Large intestine (tissue), 3 donors: ENCODE results near the gene MINDY4. TPM values are rescaled to one million over a fixed set of nuclear protein-coding genes. Genes with fewer than 3 reads are reported as not detected.

Source experiments
- DNase-seq, 2 donors: peaks; one replicate each; pipeline versions ENCODE4 v3.0.0 to v3.0.0-alpha.2; 2013
- H3K27ac ChIP-seq: one replicate; pipeline ENCODE4 v1.5.1; 2013; ENCODE audit warnings: low read length
- H3K27me3 ChIP-seq: 2 replicates; pipeline ENCODE4 v1.6.1; 2013; ENCODE audit warnings: low read length; ENCODE audit not compliant: control insufficient read depth, insufficient read depth
- H3K36me3 ChIP-seq: 2 replicates; pipeline ENCODE4 v1.6.1; 2013; ENCODE audit warnings: low read length; ENCODE audit not compliant: control insufficient read depth, insufficient read depth
- H3K4me1 ChIP-seq: one replicate; pipeline ENCODE4 v1.6.1; 2013; ENCODE audit warnings: low read length; ENCODE audit not compliant: control insufficient read depth, insufficient read depth
- H3K4me3 ChIP-seq: one replicate; pipeline ENCODE4 v1.5.1; 2013; ENCODE audit warnings: low read length
- H3K9me3 ChIP-seq: one replicate; pipeline ENCODE4 v1.6.1; 2013; ENCODE audit warnings: mild to moderate bottlenecking, low read depth, low read length, moderate library complexity; ENCODE audit not compliant: control insufficient read depth
- WGBS: methylation state at CpG from one replicate; pipeline ENCODE4 v1.1.5; 2013; ENCODE audit warnings: low lambda C conversion rate; ENCODE audit not compliant: insufficient coverage; 5-methylcytosine and 5-hydroxymethylcytosine counted together
- polyA plus RNA-seq: library from polyadenylated mRNA; unstranded; fragments of 120-200 nt; gene quantifications from one replicate; pipeline ENCODE4 v1.2.1, GENCODE V29; 2013

Gene MINDY4
- polyA plus RNA-seq, 1 donor = 12.3 TPM

DNA sequence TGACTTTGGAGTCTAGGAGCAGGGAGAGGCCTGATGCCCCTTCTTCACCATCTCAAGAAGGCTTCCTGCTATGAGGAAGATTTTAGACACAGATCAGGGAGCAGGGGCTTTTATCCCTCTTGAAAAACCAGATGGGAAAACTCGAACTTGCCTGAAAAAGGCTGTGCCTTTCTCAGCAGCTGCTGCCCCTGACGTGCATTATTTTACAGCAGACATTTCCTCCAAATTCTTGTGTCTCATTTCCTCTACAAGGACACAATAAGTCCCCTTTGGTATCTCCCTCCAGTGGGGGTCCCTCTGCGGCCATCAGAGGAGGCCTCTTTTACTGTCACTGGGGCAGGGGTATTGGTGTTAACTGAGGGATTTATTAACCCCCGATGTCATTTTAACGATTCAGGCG lies 102.4 kb downstream of the MINDY4 start:
- no CpG with 5 or more reads among the region's 6 CpGs for WGBS
- H3K4me3 ChIP-seq = no peak overlapping the region
- no peaks in the 10 kb centered on the region for H3K27me3 ChIP-seq
- no peak overlapping the region for H3K27ac ChIP-seq
- DNase-seq = no peak
- H3K4me1 ChIP-seq = no peaks in the 10 kb centered on the region
- H3K36me3 ChIP-seq = peaks cover 56% of the 10 kb centered on the region
- H3K9me3 ChIP-seq = peaks cover 6% of the 10 kb centered on the region

DNA sequence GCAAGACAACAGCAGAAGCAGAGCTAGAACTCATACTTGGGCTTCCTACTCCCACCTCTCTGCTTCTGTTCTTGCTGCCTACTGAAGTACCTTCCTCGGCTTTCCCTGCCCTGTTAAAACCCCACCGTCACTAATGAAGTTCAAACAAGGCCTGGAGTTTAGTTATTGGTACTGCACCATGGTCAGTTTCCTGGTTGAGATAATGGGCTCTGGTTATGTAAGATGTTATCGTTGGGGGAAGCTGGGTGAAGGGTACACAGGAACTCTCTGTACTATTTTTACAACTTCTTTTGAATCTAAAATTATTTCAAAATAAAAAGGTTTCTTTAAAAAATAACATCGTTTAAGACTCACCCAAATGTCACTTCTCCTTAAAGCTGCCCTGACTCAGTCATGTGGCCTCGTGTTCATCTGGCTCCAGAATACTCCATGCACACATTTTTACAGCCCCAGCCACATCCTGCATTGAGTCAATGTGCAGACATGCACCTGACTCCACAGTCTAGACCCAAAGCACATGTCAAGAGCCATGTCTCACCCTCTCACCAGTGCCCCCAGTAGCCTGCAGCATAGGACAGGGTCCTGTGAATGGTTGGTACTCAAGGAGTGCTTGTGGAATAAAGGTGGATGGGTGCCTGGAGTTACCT lies 103.6 kb downstream of the MINDY4 start:
- DNase-seq = no peak
- 83% methylated on average over 2 of the region's 5 CpGs for WGBS
- H3K4me3 ChIP-seq = no peak overlapping the region
- H3K36me3 ChIP-seq = peaks cover 50% of the 10 kb centered on the region
- H3K4me1 ChIP-seq = peaks cover 10% of the 10 kb centered on the region
- H3K27me3 ChIP-seq = no peaks in the 10 kb centered on the region
- H3K27ac ChIP-seq = no peak overlapping the region
- peaks cover 6% of the 10 kb centered on the region for H3K9me3 ChIP-seq

DNA sequence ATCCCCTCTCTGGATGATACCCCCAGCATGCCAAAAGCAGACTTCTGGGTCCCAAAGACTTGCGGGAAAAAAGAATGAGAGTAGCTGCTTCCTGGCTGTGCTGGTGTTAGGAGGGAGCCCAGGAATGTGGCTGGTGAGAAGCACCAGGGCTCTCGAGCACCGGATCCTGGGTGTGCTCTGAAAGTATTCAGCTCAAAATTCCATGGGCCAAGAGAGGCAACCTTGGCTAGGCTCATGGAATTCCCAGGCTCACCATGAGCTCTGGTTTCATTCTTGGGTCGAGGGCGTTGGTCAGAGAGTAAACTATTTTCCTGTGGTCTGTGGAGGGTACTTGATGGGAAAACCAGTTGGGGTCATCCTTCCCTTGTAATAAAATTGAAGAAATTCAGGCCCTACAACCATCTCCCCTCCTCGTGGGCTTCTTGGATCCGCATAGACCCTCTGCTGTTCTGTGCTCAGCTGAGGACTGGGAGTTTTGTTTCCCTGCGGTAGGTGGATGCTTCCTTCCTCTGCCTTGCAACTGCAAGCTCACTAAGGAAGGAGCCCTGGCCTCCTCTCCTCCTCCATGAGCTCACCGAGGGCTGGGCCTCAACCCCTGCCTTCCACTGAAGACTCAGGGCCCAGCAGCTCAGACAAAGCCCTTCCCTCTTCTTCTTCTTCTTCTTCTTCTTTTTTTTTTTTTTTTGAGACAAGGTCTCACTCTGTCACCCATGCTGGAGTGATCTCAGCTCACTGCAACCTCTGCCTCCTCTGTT lies 106.0 kb downstream of the MINDY4 start:
- H3K4me3 ChIP-seq = no peak overlapping the region
- WGBS = no CpG with 5 or more reads among the region's 9 CpGs
- no peak for DNase-seq
- H3K4me1 ChIP-seq = peaks cover 13% of the 10 kb centered on the region
- no peaks in the 10 kb centered on the region for H3K27me3 ChIP-seq
- H3K27ac ChIP-seq = no peak overlapping the region
- H3K9me3 ChIP-seq = peaks cover 6% of the 10 kb centered on the region
- peaks cover 45% of the 10 kb centered on the region for H3K36me3 ChIP-seq

DNA sequence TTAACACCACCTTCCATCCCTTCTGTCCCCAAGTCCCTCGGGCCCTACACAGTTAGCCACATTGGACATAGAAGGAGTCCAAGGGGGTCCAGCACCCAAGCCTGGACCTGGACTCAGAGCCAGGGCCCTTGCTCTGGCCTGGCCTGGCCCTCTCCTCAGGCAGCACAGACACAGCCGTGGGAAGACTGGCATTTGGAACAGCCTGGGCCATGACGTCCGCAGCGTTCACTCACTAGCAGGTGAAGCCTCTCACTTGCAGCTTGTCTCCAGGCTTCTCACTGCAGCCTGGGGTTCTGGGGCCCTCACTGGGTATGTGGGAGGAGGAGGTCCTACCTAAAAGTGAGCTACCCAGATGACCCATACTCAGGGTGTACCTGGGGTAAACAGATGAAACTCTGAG lies 106.8 kb downstream of the MINDY4 start:
- H3K4me1 ChIP-seq = peaks cover 13% of the 10 kb centered on the region
- H3K4me3 ChIP-seq = no peak overlapping the region
- peaks cover 38% of the 10 kb centered on the region for H3K36me3 ChIP-seq
- H3K27me3 ChIP-seq = no peaks in the 10 kb centered on the region
- H3K27ac ChIP-seq = no peak overlapping the region
- peaks cover 6% of the 10 kb centered on the region for H3K9me3 ChIP-seq
- no peak for DNase-seq
- WGBS = no CpG with 5 or more reads among the region's 5 CpGs

DNA sequence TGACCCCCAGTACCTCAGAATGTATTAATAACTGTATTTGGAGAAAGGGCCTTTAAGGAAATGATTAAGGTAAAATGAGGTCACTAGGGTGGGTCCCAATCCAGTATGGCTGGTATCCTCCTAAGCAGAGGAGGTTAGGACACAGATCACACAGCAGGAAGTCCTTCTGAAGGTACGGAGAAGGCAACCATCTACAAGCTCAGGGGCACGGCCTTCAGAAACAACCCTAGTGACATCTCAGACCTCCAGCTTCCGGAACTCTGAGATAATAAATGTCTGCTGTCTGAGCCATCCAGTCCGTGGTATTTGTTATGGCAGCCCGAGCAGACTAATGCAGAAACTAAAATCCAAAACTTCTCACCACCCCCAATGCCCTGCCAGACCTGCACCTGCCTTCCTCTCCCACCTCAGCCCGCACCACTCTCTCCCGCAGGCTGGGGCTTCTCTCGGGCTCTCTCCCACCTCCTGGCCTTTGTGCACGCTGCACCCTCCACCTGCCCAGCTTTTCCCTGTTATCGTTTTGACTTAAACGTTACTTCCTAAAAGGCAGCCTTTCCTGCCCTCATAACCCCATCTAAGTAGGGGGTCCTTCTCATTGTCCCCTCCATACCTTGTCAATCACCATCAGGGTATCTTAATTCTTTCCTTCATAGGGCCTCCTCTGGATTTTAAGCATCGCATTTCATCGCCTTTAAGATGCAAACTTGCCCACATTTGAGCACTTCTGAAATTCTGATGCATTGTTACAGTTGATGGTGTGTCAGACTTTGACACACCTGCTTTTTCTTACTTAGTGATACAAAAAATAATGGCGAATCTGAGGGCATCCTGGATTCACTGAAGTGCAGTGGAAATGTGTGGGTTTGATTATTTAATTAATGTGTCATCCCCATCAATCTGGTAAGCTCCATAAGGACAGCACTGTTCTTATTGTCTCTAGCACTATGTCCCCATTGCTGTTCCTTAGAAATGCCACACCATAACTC lies 108.2 kb downstream of the MINDY4 start:
- peak in 1 of 2 donors; percentile 26 for DNase-seq
- Histone ChIP-seq H3K36me3 (peaks cover 36% of the 10 kb centered on the region), H3K27me3 (no peaks in the 10 kb centered on the region), H3K4me3 (no peak overlapping the region), H3K4me1 (peaks cover 13% of the 10 kb centered on the region), H3K9me3 (peaks cover 2% of the 10 kb centered on the region), H3K27ac (no peak overlapping the region)
- no CpG with 5 or more reads among the region's 14 CpGs for WGBS

DNA sequence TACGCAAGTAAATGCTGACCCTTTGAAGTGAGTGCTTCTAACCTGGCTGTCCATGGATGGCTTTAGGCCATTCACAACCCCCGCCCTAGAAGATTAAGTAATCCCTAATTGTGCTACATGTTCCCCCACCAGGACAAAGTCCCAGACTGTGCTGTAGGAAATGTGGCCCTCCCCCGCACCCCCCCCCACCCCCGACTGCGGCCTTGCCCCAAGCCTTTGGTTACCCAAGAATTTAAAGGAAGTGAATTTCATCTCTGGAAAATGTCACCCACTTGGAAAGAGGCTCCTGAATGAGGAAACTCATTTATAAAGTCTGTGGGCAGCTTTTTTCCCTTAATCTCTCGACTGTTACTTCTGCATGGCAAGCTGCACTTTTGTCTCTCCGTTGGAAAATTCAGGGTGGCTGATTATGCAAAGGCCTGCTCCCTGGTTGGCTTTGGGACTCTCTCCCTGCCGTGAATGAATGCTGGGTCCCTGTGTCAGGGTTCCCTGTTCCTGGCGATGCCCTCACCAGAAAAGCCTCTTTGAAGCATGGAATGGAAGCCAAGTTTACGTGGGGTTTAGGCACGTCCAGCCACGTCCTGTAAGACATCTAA lies 109.0 kb downstream of the MINDY4 start:
- H3K27me3 ChIP-seq = no peaks in the 10 kb centered on the region
- H3K9me3 ChIP-seq = no peaks in the 10 kb centered on the region
- H3K4me3 ChIP-seq = no peak overlapping the region
- peaks cover 29% of the 10 kb centered on the region for H3K36me3 ChIP-seq
- peak in 1 of 2 donors; percentile 52 for DNase-seq
- peaks cover 13% of the 10 kb centered on the region for H3K4me1 ChIP-seq
- no CpG with 5 or more reads among the region's 12 CpGs for WGBS
- H3K27ac ChIP-seq = no peak overlapping the region

DNA sequence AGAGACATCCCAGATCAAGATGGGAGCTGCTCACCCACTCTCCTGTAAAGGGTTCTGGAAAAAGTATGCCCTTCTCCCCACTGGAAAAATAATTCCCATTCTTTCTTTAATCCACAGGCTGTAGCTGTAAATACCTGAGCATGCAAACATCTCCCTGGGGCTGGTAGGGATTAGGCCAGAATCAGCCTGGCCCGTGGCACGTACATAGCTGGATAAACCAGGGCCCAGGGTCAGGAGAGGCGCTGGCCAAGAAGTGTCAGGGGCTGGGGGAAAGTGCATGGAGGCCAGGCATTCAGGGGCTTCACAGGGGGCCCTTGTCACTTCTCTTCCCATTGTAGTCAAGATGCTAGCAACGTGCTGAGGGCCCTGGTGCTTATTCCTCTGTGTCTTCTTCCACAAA lies 109.7 kb downstream of the MINDY4 start:
- Histone ChIP-seq H3K4me3 (no peak overlapping the region), H3K27me3 (no peaks in the 10 kb centered on the region), H3K9me3 (no peaks in the 10 kb centered on the region), H3K27ac (no peak overlapping the region), H3K4me1 (peaks cover 13% of the 10 kb centered on the region), H3K36me3 (peaks cover 26% of the 10 kb centered on the region)
- DNase-seq = no peak
- no CpG with 5 or more reads among the region's 4 CpGs for WGBS

DNA sequence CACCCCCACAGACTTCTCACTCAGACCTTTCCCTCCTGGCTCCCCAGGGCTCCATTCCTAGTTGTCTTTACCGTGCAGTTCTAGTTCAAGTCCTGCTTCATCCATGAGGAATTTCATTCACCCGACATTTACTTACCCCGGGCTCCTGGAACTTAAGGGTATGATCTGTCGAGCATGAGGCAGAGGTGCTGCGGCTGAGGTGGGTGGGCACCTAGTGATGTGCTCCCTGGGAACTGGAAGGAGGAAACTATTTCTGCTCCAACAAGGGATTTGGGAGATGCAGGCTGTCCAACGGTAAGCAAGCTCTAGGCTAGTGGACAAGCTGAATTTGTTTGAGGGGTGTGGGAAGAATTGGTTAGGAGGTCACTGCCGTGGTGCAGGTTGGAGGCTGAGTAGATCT lies 110.2 kb downstream of the MINDY4 start:
- Histone ChIP-seq H3K27me3 (no peaks in the 10 kb centered on the region), H3K36me3 (peaks cover 22% of the 10 kb centered on the region), H3K4me1 (peaks cover 13% of the 10 kb centered on the region), H3K4me3 (no peak overlapping the region), H3K9me3 (no peaks in the 10 kb centered on the region), H3K27ac (no peak overlapping the region)
- no peak for DNase-seq
- 100% methylated on average over 1 of the region's 7 CpGs for WGBS

DNA sequence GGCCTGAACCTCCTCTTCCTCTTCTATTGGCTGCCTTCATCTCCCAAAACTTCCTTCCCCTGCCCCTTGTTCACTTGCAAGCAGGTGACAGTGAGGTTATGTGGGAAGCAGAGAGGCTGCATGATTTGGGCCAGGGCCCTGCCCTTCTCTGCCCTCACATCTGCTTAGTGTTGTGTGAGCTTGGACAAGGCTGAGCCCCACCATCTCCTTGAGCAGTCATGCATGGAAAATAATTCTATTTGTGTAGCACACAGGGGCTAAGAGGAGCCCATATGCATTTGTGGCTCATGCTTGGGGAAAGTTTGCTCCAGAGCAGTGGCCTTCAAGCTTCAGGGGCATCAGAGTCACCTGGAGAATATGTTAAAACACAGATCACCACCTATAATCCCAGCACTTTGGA lies 113.7 kb downstream of the MINDY4 start:
- no peak overlapping the region for H3K4me3 ChIP-seq
- no peak for DNase-seq
- no peak overlapping the region for H3K27ac ChIP-seq
- peaks cover 2% of the 10 kb centered on the region for H3K4me1 ChIP-seq
- no peaks in the 10 kb centered on the region for H3K27me3 ChIP-seq
- H3K9me3 ChIP-seq = no peaks in the 10 kb centered on the region
- peaks cover 17% of the 10 kb centered on the region for H3K36me3 ChIP-seq

DNA sequence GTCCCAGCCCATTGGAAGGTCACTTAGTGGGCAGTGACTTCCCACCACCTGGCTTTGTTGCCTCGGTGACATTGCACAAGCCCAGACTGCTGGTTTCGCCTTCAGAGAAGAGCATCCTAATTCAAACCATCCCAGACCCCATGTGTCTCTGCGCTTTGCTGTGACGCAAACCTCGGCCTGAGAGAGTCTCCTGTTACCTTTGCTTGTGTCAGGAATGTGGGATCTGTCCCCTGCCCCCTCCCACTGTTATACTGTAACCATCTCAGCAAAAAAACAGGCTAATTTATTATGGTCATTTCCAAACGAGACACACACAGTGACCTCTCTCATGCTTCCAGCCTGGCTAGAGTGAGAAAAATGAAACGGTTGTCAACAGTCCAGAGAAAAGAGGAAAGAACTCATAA lies 115.4 kb downstream of the MINDY4 start:
- H3K4me1 ChIP-seq = no peaks in the 10 kb centered on the region
- no peaks in the 10 kb centered on the region for H3K27me3 ChIP-seq
- no peak for DNase-seq
- H3K9me3 ChIP-seq = no peaks in the 10 kb centered on the region
- no peak overlapping the region for H3K4me3 ChIP-seq
- 82% methylated on average over 2 of the region's 7 CpGs for WGBS
- no peak overlapping the region for H3K27ac ChIP-seq
- peaks cover 17% of the 10 kb centered on the region for H3K36me3 ChIP-seq
